WI38 (cell line): ENCODE data around the gene CCL7.

Source experiments
- H3K4me3 ChIP-seq: 2 replicates; pipeline ENCODE4 v1.5.1; 2011; ENCODE audit warnings: low read depth, mild to moderate bottlenecking, control low read depth, low read length
- CTCF ChIP-seq: IDR thresholded peaks from 2 replicates; pipeline ENCODE4 v1.5.1; 2012; ENCODE audit warnings: low read depth, mild to moderate bottlenecking, control low read depth, low read length

CCL7 gene

GRCh38 chr17:34312080-34312479, 42.1 kb downstream of the CCL7 start:
- no peak overlapping the region for H3K4me3 ChIP-seq
- no peak for TF ChIP-seq CTCF

- no peak for TF ChIP-seq CTCF
These were observed 43.1 kb downstream of the CCL7 start for GRCh38 chr17:34313164-34313563.

GRCh38 chr17:34314279-34314678, 44.3 kb downstream of the CCL7 start:
- no peak for TF ChIP-seq CTCF
- H3K4me3 ChIP-seq = no peak overlapping the region

More at GRCh38 chr17:34313164-34313563, 43.1 kb downstream of the CCL7 start:
- H3K4me3 ChIP-seq = no peak overlapping the region

DNA sequence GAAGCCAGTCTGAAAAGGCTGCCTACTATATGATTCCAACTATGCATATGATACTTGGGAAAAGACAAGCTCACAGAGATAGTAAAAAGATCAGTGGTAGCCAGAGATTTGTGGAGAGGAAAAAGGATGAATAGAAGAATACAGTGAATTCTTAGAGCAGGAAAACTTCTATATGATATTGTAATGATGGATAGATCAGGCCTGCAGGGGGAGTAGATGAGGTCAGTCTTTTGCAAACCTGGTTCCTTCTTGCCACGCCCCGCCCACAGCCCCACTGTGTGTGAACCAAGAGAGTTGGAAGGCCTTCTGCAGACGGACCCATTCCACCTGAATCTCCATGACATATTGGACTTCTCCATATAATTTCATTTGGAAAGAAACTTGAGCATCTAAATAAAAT, 48.5 kb downstream of the CCL7 start:
- TF ChIP-seq CTCF = no peak

GRCh38 chr17:34319039-34319483, 49.0 kb downstream of the CCL7 start, which contains the start of gene CCL8:
CCL8 (plus strand) TSS chr17:34319435; CDS start chr17:34319502, 67 bp downstream.
- TF ChIP-seq CTCF = no peak
- H3K4me3 ChIP-seq = no peak within 1 kb of the TSS

More for the DNA sequence above, 48.5 kb downstream of the CCL7 start:
- no peak overlapping the region for H3K4me3 ChIP-seq
